Stimulated activated CD4-positive, alpha-beta T cell treated with anti-CD3 and anti-CD28 coated beads, Interleukin-4, amount 100 ng/mL, for 48 hours (primary cell): ENCODE measurements around the gene TMEM132A.

Source experiments
- DNase-seq, 2 donors: peaks; one replicate each; pipeline ENCODE4 v3.0.0-alpha.2; 2020; ENCODE audit warnings: low read depth in 2 of 2

The TMEM132A gene

DNA sequence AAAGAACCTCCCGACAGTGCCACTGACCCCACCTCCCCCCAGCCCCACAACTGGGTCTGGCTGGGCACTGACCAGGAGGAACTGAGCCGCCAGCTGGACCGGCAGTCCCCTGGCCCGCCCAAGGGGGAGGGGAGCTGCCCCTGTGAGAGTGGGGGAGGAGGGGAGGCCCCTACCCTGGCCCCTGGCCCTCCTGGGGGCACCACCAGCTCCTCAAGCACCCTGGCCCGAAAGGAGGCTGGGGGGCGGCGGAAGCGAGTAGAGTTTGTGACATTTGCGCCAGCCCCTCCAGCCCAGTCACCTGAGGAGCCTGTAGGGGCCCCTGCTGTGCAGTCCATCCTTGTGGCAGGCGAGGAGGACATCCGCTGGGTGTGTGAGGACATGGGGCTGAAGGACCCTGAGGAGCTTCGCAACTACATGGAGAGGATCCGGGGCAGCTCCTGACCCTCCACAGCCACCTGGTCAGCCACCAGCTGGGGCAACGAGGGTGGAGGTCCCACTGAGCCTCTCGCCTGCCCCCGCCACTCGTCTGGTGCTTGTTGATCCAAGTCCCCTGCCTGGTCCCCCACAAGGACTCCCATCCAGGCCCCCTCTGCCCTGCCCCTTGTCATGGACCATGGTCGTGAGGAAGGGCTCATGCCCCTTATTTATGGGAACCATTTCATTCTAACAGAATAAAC lies 12.3 kb downstream of the TMEM132A start:
- no peak for DNase-seq

DNA sequence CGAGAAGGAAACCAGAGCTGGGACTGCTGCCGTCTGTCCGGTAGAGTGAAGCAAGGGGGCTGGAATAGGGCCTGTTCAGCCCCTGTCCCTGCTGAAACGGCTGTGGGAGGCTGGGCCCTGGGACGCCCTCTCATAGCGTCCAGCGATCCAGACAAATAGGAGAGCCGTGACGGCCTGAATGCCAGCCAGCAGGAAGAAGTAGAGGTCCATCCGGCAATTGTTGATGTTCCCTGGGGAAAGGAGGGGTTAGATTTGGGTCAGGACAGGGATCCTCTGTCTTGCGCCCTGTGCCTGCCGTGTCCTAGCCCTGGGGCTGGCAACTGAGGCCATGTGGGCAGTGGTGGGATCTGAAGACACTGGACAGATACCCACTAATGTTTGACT lies 12.9 kb downstream of the TMEM132A start:
- no peak for DNase-seq

DNA sequence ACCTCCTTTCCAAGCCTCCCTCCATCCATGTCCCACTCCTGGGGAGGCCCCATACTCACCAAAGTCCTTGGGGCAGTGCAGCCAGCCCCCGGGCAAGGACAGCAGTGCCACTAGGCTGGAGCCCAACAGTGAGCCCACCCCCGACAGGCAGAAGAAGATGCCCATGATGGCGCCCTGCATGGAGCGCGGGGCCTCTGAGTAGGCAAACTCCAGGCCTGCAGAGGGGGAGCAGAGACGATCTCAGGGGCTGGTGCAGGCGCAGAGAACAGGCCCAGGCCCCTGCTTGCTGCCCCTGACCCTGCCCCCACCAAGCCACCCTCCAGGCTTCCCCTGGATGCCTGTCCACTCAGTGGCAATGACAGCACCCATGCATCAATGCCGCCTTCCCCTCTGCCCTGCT lies 13.6 kb downstream of the TMEM132A start:
- DNase-seq = no peak

DNA sequence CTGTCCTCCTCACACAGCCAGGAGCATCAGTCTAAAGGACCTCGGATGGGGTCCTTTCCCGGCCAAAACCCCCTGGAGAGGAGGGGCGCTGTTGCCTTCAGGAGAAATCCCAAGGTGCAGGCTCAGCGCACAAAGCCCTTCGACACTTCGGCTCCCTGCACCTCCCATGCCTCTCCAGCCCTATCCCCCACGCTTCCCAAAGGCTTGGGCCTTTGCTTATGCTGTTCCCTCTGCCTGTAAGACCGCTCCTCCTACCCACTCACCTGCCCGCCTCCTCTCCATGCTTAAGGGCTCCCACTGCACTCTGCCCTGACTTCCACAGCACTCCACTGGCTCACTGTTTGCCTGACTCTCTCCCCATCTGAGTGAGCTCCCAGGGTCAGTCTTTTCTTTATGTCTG lies 14.2 kb downstream of the TMEM132A start:
- DNase-seq = no peak

DNA sequence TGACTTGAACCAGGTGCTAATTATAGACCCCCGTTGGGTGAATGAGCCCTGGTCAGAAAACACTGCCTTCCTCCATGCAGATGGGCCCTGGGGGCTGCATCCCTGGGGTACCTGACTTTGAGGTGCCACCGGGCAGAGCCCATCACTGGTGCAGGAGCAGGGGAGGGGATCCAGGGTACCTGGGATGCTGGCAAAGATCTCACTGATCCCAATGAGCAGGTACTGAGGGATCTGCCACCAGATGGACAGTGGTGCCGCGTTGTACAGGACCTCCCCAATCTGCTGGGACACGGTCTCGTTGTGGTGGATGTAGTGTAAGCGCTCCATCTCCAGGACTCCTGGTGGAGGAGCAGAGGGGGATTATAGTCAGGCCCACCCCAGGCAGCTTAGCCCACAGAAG lies 15.0 kb downstream of the TMEM132A start:
- no peak for DNase-seq

DNA sequence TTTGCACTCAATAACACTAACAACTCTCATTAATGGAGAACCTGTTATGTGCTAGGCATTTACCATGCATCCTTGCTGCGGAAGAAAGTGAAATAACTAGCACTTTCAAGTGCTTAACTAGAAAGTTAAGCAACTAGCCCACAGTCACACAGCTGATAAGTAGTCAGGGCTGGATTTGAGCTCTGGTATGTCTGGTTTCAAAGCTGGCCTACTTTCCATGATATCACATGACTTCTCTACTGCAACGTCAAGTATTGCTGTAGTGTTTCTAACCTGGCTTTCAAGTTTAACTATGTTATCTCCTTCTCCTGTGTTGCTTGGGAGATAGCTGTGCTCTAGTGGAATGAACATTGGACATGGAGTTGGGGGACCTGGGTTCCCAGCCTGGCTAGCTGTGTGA lies 15.6 kb downstream of the TMEM132A start:
- no peak for DNase-seq

DNA sequence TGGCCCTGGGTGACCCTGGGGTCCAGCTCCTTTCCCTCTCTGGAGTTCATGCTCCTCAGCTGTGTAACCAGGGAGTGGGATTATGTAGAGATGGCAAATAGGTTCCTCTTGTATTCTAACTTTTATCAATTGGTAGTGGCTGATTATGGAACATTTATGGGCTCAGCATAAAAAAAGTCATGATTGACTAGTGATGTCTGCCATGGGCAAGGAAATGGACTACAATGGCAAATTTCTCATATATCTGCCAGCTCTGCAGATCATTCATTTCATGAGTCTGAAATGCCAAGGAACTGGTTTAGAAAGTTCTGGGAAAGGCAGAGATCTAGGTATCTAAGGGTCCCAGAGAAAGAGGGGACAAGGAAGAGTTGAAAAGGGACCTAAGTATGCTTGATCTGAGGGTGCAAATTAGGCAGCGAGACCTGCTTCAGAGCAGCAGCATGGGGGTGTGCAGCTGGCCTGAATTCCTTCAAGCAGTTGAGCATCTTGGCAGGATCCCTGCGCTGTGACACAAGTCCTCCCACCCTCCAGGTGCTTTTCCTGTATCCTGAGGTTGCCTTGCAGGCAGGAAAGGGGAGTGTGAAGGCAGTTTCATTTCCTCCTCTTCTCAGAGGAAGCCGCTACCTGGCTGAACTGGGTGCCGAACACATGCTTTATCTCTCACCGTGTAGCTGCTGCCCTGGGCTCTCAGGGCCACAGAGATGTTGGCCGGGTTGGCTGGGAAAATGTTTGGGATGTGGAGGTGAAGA lies 17.3 kb downstream of the TMEM132A start:
- DNase-seq = no peak

DNA sequence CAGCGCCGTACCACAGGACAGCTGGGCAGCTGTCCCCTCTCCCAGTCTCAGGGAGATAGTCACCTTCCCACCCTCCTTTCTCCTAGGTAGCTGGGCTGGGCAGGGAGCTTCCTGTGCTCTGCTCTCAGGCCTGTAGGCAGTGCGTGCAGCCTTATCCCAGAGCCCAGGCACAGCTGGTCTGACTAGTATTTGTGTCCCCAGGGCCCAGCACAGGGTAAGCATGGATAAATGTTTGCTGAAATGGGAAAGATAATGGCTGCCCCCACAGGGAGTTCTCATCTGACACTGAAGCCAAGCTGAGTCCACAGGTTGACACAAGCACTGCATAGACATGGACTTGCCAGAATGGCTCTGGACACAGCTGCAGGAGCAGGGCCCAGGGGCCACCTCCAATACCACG lies 18.0 kb downstream of the TMEM132A start:
- DNase-seq = no peak

DNA sequence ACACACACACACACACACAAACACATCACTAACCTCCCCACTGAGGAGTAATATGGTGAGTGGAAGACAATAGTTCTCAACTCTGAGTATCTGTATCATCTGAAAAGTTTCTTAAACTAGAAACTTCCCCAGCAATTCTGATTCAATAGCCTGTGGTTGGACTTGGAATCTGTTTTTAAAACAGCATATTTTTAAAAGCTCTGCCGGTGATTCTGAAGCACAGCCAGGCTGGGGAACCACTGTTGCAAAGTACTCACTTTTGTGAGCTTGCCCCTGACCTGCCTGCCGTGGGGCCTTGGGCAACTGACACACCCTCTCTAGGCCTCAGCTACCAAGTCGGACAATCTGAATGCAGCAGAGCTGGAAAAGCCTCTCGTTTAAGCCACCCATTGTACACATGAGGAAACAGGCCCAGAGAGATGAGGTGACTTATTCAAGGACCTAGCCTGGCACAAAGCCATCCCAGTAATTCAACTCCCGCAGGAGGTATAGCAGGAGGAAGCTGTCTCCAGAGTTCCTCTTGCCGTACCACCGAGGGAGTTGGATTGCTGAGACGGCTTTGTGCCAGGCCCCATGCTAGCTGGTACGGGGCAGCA lies 18.8 kb downstream of the TMEM132A start:
- DNase-seq = no peak

DNA sequence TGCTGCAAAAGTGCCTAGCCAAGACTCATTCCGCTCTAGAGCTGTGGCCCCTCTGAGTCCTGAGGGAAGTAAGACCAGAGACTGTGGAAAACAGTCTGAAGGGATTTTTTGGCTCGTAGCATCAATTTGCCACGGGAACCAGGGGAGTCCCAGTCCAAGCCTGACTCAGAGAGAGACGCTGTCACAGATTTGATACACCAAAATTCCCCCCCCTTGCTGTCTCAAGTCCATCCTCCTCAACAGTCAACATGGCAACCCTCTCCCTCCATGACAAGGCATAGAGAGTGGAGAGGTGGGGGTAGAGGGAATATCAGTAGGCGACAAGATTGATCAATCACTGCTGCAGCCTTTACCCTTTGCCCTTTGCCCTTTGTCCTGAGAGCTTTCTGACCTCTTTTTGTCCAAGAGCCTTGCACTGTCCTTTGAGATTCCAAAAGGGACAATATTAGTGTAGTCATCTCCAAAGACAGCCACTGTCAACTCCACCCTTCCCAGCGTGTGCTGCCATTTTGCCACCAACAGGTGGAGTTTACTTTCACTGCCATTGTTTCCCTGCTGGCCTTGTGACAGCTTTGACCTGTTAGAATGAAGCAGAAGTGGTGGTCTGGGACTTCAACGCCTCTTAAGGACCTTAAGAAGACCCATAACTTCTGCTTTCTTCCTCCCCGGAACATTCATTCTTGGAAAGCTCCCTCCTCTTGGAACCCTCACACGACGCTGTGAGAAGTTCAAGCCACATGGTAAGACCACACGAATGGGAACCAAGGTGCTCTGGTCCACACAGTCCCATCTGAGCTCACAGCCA lies 20.4 kb downstream of the TMEM132A start:
- no peak for DNase-seq

DNA sequence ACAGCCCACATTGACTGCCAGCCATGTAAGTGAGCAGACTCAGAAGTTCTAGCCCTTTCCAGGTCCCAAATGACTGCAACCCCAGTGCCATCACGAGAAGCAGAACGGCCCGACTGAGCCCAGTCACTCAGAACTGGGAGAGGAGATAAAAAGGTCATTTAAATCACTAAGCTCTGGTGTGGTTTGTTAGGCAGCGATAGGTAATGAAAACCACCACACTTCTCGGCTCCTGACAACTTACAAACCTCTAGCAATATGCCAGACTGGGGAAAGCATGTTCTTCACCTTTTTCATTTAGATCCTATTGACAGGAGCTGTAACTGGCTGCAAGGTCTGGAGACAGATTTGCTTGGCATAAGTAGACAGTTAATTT lies 21.0 kb downstream of the TMEM132A start:
- DNase-seq = no peak

DNA sequence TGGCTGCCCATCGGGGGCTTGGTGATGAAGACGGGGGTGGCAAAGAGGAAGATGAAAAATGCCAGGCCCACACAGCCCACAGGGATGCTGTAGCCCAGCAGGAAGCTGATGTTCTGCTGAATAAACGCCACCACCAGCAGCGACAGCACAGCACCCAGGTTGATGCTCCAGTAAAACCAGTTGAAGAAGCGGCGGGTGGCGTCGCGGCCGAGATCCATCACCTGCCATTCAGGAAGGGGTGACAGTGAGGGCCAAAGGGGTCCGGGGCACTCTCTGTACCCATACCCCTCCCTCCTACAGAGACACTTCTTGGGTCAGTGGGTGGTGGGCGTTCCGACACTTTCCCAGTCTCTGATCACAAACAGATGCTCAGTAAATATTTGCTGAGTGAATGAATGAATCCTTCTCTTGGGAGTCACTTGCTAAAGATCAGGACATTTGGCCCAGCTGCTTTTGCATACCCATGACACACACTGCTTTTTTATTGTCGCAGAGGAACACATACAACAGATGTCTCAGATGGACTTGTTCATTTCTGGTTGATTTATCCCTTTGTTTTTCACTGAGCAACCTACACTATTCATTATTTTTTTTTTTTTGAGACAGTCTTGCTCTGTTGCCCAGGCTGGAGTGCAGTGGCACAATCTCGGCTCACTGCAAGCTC lies 22.5 kb downstream of the TMEM132A start:
- no peak for DNase-seq

DNA sequence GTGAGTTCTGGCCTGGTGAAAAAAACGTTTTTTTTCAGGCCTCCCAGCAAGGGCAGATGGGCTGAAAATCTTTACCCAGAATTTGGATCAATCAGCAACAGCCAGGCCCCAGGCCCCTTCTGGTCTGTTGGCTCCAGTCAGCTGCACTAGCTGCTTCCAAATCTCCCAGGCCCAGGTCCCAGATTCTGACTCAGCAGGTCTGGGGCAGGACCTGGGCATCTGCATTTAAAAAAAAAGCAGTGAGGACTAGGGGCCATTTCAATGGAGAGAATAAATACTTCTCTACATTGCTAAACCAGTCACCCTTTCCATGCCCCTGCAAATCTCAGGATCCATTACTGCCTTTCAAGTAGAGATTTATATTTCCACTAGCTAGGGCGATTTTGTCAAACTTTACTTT lies 23.4 kb downstream of the TMEM132A start:
- DNase-seq = no peak

DNA sequence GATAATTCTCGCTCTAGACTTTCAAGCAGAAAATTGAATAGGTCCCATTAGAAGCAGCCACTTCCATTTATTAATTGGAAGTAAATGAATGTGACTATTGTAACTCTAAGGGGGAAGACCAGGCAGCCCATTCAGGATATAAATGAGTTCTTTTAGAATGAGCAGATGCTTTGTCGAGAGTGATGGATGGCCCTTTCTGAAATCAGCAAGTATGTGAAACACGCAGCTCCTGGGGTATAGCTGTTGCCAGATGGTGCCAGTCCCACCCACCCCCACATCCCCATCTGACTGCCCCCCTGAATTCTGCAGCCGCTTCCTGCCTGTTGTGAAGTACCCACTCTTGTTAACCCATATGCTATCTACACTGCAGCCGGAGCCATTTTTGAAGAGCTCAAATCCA lies 24.0 kb downstream of the TMEM132A start:
- DNase-seq = no peak

DNA sequence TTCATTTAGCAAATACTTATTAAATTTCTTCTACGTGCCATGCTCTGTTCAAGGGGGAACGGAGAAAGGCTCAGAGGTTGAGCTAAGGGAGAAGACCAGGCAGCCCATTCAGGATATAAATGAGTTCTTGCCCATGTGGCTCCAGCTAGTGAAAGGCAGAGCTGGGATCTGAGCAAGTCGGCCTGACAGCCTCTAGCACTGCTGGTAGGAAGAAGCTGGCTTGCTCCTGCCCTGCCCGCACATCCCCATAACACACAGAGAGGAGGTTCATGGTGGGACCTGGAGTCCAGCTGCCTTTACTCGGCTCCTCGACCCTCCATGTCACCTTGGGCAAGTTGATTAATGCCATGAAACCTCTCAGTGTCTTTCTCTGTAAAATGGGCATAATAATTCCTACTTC lies 25.8 kb downstream of the TMEM132A start:
- no peak for DNase-seq

DNA sequence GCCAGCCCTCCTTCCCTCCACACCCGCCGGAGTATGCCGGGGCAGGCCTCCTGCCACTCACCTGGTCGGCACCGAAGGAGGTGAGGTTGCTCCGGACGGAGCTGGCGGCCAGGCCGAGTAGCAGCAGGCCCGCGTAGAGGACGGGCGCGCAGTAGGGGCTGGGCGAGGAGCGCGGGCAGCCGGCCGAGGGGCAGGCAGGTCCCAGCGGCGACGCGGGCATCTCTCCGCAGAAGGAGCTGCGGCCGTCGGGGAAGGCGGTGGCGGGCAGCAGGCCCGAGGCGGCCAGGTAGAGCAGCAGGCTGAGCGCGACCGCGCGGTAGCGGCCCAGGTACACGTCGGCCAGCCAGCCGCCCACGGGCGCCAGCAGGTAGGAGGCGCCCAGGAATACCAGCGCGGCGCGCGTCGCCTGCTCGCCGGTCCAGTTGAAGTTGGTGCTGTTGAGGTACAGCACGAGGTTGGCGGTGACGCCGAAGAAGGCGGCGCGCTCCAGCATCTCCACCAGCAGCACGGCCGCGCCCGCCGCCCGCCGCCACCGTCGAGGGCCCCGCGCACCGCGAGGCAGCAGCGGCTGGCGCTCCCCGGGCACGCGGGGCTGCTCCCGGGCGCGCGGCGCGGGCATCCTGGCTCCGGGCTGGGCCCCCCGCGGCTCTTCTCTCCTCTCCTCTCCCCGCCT lies 26.8 kb downstream of the TMEM132A start:
- no peak for DNase-seq

DNA sequence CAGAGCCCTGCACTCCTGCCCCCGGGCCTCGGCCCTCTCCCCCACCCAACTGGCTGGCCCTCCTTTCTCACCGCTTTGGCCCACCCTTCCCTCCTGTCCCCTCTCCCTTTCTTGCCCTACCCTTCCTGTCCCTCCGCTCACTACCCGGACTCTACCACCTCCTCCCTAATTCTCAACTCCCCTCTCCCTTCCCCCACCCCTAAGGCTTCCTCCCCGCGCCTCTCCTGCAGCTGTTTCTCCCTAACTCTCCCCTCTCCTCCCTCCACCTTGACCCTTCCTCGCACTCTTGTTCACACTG lies 27.3 kb downstream of the TMEM132A start:
- DNase-seq = no peak

DNA sequence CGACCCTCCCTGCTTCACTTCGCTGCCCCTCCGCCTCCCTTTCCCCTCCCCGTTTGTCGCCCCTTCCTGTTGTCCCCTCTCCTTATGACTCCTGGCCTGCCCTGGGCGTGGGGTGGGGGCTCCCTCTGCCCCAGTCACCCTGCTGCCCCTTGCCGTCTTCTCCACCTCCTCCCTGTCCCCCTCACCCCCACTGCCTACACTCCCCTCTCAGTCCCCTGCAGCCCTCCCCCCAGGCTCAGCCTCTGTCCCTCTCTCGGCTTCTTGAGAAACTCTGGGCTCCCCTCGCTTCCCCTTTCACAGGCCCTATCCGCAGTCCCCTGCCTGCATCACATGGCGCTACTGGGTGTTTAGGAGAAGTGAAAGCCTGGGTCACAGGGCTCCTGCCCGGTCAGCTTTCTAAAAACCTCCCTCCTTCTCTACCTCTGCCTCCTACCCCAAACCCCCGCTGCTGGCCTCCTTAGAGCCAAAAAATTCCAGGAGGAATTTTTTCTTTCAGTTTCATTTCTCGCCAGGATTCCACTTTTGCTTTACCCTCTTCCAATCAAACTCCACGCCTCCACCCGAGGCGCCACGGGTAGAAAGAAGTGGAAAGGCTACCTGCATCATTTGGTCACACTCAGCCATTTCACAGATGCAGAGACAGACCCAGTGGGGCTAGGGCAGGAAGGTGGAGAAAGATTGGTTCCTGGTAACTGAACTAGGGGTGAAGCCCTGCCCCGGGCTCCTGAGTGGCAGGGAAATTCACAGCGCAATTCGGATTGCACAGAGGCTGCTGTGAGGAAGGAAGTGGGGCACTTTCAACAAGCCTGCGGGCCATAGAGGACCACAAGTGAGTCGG lies 27.9 kb downstream of the TMEM132A start, which contains the start of gene SLC15A3:
TSS of gene SLC15A3 (minus strand) at position 273 of the 838 bp plus-strand sequence. CDS start 625 bp downstream, outside the sequence.
- DNase-seq = no peak

DNA sequence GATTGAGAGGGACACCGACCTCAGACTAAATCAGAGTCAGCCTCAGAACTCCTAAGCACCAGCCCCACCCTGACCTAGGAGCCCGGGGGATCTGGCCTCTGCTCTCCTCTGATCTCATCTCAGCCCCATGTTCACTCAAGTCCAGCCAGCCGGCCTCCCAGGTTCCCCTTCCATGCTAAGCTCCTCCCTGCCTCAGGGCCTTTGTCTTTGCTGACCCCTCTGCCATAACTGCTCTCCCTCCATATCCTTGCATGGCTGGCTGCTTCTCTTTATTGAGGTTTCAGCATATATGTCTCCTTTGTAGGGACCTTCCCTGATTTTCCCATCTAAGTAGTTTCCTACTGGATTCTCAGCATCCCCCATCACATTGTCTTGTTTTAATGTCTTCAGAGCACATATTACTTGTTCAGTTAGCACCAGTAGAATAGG lies 28.5 kb downstream of the TMEM132A start:
- DNase-seq = no peak

DNA sequence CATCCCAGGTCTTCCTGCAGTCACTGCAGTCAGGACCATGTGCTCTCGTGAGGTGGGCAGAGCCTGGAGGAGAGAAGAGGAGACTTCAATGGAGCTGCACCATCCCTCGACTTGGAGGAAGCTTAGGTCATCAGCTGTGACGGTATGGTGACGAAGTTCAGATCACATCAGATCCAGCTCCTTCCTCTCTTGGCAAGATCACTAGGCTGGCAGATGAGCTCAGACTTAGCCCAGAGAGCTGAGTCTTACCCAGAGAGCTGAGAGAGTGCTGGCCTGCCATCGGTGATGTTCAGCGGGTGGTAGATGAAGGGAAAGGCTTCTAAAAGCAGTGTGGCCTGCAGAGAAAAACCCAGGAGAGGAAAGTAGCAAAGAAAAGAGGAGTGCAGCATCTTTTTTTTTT lies 29.5 kb downstream of the TMEM132A start:
- no peak for DNase-seq
